Immature natural killer cell (primary cell): Measurements from ENCODE around the gene MAGEC2. TPM values are rescaled to one million over a fixed set of nuclear protein-coding genes. Genes with fewer than 3 reads are reported as not detected.

Source experiments
- DNase-seq, 3 donors: peaks; one replicate each; pipeline ENCODE4 v3.0.0; 2022; ENCODE audit warnings: mixed read lengths in 1 of 3
- H3K27ac Mint-ChIP-seq, 6 donors: one replicate each; pipeline ENCODE4 v1.8.0; 2020; ENCODE audit warnings: mixed read lengths in 6 of 6, mild to moderate bottlenecking in 5 of 6, inconsistent platforms in 4 of 6, moderate library complexity in 3 of 6
- H3K27me3 Mint-ChIP-seq, 3 donors: one replicate each; pipeline ENCODE4 v1.8.0; 2020 to 2021; ENCODE audit warnings: low read depth in 3 of 3, mild to moderate bottlenecking in 3 of 3, mixed read lengths in 3 of 3, moderate library complexity in 3 of 3, inconsistent platforms in 1 of 3
- H3K36me3 Mint-ChIP-seq, 3 donors: one replicate each; pipeline ENCODE4 v1.8.0; 2020; ENCODE audit warnings: mixed read lengths in 3 of 3, inconsistent platforms in 2 of 3, mild to moderate bottlenecking in 2 of 3
- H3K4me1 Mint-ChIP-seq, 2 donors: one replicate each; pipeline ENCODE4 v1.8.0; 2020; ENCODE audit warnings: inconsistent platforms in 2 of 2, mild to moderate bottlenecking in 2 of 2, mixed read lengths in 2 of 2, moderate library complexity in 1 of 2
- H3K4me3 Mint-ChIP-seq, 5 donors: one replicate each; pipeline ENCODE4 v1.8.0; 2020; ENCODE audit warnings: mild to moderate bottlenecking in 5 of 5, mixed read lengths in 5 of 5, inconsistent platforms in 3 of 5, moderate library complexity in 3 of 5
- H3K9me3 Mint-ChIP-seq, 6 donors: one replicate each; pipeline ENCODE4 v1.8.0; 2020; ENCODE audit warnings: mild to moderate bottlenecking in 6 of 6, mixed read lengths in 6 of 6, inconsistent platforms in 4 of 6, moderate library complexity in 3 of 6
- polyA plus RNA-seq, 3 donors: library from polyadenylated mRNA; unstranded; fragments of 300-500 nt; fragmentation: Illumina TruSeq; gene quantifications; one replicate each; pipeline ENCODE4 v1.2.3, GENCODE V29; 2021

The MAGEC2 gene, protein sequence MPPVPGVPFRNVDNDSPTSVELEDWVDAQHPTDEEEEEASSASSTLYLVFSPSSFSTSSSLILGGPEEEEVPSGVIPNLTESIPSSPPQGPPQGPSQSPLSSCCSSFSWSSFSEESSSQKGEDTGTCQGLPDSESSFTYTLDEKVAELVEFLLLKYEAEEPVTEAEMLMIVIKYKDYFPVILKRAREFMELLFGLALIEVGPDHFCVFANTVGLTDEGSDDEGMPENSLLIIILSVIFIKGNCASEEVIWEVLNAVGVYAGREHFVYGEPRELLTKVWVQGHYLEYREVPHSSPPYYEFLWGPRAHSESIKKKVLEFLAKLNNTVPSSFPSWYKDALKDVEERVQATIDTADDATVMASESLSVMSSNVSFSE
- polyA plus RNA-seq = not detected

DNA sequence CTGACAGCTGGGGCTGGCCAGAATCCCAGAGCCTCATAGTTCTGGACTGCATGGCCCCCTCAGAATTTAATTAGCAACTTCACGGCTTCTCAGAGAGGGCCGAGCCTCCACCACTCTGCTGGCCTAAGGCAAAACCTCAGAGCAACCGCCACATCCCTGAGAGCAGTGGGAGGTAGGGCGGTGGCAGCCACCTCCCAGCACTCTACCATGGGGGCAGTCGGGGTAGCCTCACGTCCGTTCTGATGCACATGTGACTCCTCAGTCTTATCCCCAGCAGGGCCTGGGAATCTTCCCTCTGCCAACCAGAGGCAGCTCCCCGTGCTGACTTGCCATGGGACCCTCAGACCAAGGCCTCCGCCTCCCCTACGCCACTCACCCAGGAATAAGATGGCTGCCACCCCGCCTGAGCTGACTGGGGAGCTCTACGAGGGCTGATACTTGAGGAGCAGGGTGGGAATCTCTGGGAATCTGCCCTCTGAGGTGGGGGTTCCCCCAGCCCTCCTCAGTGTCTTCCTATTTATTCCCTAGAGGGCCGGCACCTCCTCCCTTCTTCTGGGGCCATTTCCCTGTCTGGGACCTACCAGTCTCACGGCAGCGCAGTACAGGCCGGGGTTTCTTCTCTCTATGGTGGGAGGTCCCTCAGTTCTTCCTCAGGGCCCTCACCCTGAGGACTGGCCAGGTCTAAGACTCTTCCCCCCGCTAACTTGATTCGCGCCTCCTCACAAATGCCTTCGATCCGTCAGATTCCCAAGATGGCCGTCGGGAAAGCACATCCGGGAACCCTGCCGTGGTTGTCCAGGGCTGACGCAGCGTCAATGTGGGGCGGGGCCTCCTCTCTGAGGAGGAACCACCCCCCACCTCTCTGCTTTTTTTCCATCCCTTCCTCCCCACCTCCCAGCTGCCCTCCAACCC, at the start of gene MAGEC2:
TSS of gene MAGEC2 (minus strand) at position 769 of the 912 bp plus-strand sequence. CDS start 1,303 bp downstream, outside the sequence.
- peaks cover 0 to 9% (median 5%) of the 10 kb centered on the region in 6 donors for H3K9me3 Mint-ChIP-seq

DNA sequence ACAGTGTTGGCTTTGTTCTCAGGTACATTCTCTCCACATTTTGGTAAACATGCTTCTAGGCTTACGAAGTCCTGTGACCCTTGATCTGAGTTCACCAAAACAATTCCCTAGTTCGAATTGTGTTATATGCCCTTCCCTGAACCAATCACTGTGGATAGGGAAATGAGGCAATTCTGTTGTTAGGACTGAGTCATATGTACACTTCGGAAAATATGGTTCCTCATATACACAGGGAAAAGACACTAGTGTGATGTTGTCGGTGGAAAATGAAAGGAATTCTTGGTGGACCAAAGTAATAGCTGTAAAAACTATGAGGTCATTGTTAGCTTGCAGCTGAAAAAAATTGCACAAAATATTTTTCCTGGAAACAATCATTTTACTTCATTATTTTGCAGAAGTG, 46.6 kb upstream of the MAGEC2 start:
- DNase-seq = no peak
- Mint-ChIP-seq H3K27ac (no peak overlapping the region), H3K4me1 (no peaks in the 10 kb centered on the region), H3K4me3 (no peak overlapping the region), H3K9me3 (peaks cover 0 to 2% (median 0%) of the 10 kb centered on the region in 6 donors), H3K36me3 (no peaks in the 10 kb centered on the region), H3K27me3 (no peaks in the 10 kb centered on the region)

More for the DNA sequence above, at the start of gene MAGEC2:
- Mint-ChIP-seq H3K36me3 (no peaks in the 10 kb centered on the region), H3K4me1 (no peaks in the 10 kb centered on the region), H3K27ac (no peak within 1 kb of the TSS), H3K4me3 (no peak within 1 kb of the TSS), H3K27me3 (peaks cover 1 to 10% (median 2%) of the 10 kb centered on the region in 3 donors)
- DNase-seq = no peak

GRCh38 chrX:142251202-142251601, 46.1 kb upstream of the MAGEC2 start:
- Mint-ChIP-seq H3K4me1 (no peaks in the 10 kb centered on the region), H3K9me3 (peaks cover 0 to 2% (median 0%) of the 10 kb centered on the region in 6 donors), H3K27ac (no peak overlapping the region), H3K36me3 (no peaks in the 10 kb centered on the region), H3K4me3 (no peak overlapping the region), H3K27me3 (no peaks in the 10 kb centered on the region)
- no peak for DNase-seq

DNA sequence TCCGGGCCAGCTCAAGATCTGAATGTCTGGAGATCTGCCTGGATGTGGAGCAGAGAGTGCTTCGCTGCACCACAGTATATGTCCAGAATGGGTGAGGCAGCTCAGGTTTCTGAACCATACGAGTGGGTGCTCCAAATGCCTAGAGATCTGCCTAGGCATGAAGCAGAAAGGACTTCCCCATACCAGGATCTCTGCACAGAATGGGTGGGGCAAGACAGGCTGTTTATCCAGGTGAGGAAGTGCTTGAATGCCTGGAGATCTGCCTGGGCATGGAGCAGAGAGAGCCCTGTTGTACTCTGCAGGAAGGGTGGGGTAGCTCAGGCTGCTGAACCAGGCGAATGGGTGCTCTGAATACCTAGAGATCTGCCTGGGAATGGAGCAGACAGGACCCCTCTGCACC, 45.4 kb upstream of the MAGEC2 start:
- H3K9me3 Mint-ChIP-seq = peaks cover 0 to 2% (median 0%) of the 10 kb centered on the region in 6 donors
- no peak for DNase-seq
- no peaks in the 10 kb centered on the region for H3K27me3 Mint-ChIP-seq
- no peak overlapping the region for H3K27ac Mint-ChIP-seq
- H3K4me1 Mint-ChIP-seq = no peaks in the 10 kb centered on the region
- no peaks in the 10 kb centered on the region for H3K36me3 Mint-ChIP-seq
- H3K4me3 Mint-ChIP-seq = no peak overlapping the region

- no peaks in the 10 kb centered on the region for H3K36me3 Mint-ChIP-seq
- H3K9me3 Mint-ChIP-seq = peaks cover 0 to 2% (median 0%) of the 10 kb centered on the region in 6 donors
- no peak for DNase-seq
- H3K27me3 Mint-ChIP-seq = no peaks in the 10 kb centered on the region
- no peak overlapping the region for H3K4me3 Mint-ChIP-seq
- H3K4me1 Mint-ChIP-seq = no peaks in the 10 kb centered on the region
- no peak overlapping the region for H3K27ac Mint-ChIP-seq
Observed at GRCh38 chrX:142249721-142250120, 44.6 kb upstream of the MAGEC2 start.

- no peaks in the 10 kb centered on the region for H3K4me1 Mint-ChIP-seq
- H3K4me3 Mint-ChIP-seq = no peak overlapping the region
- H3K27ac Mint-ChIP-seq = no peak overlapping the region
- no peak for DNase-seq
- H3K36me3 Mint-ChIP-seq = no peaks in the 10 kb centered on the region
- peaks cover 0 to 2% (median 0%) of the 10 kb centered on the region in 6 donors for H3K9me3 Mint-ChIP-seq
- H3K27me3 Mint-ChIP-seq = no peaks in the 10 kb centered on the region
Observed at GRCh38 chrX:142244568-142244967, 39.5 kb upstream of the MAGEC2 start.

GRCh38 chrX:142238536-142238935, 33.4 kb upstream of the MAGEC2 start:
- Mint-ChIP-seq H3K27ac (no peak overlapping the region), H3K4me3 (no peak overlapping the region), H3K36me3 (no peaks in the 10 kb centered on the region), H3K9me3 (peaks cover 0 to 8% (median under 1%) of the 10 kb centered on the region in 6 donors), H3K4me1 (no peaks in the 10 kb centered on the region), H3K27me3 (peaks cover 0 to 2% (median 0%) of the 10 kb centered on the region in 3 donors)
- no peak for DNase-seq

DNA sequence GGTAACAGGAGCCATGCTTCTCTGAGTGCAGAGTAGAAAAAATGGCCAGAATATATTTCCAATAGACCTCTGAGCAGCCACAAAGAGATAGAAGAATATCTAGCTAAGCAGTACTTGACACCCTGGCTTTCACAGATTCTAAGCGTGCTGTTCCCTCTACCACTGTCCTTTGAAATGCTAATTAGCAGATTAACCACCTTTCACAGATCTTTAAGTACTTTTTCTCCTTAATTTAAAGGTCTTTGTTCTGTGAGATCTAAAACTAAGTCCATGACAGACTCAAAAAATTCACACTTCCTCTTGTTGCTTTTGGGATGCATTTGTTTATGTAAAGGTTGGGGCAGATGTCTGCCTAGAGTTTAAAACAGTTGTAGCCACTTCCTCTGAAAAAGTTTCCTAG, 28.3 kb upstream of the MAGEC2 start:
- H3K27me3 Mint-ChIP-seq = peaks cover 0 to 4% (median 0%) of the 10 kb centered on the region in 3 donors
- H3K4me1 Mint-ChIP-seq = no peaks in the 10 kb centered on the region
- H3K9me3 Mint-ChIP-seq = peaks cover 0 to 11% (median 0%) of the 10 kb centered on the region in 6 donors
- H3K4me3 Mint-ChIP-seq = no peak overlapping the region
- no peak for DNase-seq
- no peak overlapping the region for H3K27ac Mint-ChIP-seq
- no peaks in the 10 kb centered on the region for H3K36me3 Mint-ChIP-seq

DNA sequence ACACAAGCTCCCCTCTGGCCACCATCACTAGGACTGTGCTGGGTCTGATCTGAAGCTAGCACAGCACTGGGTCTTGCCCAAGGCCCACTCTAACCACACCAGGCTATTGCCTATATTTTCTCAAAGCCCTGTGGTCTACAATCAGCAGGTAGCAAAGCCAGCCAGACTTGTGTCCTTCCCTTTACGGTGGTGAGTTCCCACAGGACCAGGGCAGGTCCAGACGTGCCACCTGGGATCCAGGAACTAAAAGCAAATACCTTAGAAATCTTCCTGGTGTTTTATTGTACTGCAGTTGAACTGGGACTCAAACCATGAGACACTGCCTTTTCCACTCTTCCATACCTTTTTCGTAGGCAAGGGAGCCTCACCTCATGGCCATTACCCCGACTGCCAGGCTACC, 9.0 kb upstream of the MAGEC2 start:
- Mint-ChIP-seq H3K4me3 (no peak overlapping the region), H3K27me3 (peaks cover 0 to 6% (median 0%) of the 10 kb centered on the region in 3 donors), H3K27ac (no peak overlapping the region), H3K4me1 (no peaks in the 10 kb centered on the region), H3K36me3 (no peaks in the 10 kb centered on the region), H3K9me3 (peaks cover 0 to 3% (median 0%) of the 10 kb centered on the region in 6 donors)
- no peak for DNase-seq

DNA sequence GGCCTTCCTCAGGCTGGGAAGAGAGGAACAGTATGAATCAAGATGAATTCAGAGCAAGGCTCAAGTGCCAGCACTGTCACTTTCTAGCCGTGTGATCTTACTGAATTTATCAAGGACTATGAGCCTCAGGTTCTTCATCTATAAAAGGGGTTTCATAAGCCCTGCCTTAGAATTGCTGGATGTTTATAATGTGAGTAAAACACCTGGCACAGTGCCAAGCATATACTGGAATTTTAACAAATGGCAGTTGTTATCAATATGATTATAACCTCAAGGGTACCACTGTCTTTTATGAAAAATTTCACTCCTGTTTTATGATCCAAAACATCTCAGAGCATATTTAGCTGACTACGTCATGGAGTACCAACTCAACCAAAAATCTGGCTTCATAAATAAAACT, 4.0 kb downstream of the MAGEC2 start:
- H3K4me1 Mint-ChIP-seq = no peaks in the 10 kb centered on the region
- no peaks in the 10 kb centered on the region for H3K36me3 Mint-ChIP-seq
- no peak for DNase-seq
- H3K27me3 Mint-ChIP-seq = peaks cover 0 to 2% (median 1%) of the 10 kb centered on the region in 3 donors
- no peak overlapping the region for H3K27ac Mint-ChIP-seq
- no peak overlapping the region for H3K4me3 Mint-ChIP-seq
- peaks cover 0 to 9% (median 4%) of the 10 kb centered on the region in 6 donors for H3K9me3 Mint-ChIP-seq

DNA sequence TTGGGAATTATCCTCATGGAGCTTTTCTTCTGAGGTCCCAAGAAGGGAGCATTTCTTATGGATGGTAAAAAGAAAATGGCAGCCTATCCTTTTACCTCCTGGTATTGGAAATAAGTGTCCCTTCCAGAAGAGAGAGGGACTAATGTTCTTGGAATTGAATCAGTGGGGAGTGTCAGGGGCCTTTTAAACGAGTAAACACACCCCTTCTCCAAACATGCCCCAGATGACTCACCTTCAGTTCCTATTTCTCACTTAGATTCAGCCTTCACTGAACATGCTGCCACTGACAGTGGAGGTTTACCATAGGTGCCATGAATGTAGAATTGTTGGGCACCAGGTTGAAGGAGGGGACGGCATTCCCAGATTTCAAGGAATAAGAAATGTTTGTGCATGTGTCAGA, 19.0 kb downstream of the MAGEC2 start:
- Mint-ChIP-seq H3K27ac (no peak overlapping the region), H3K27me3 (peaks cover 0 to 5% (median 2%) of the 10 kb centered on the region in 3 donors), H3K36me3 (no peaks in the 10 kb centered on the region), H3K4me1 (no peaks in the 10 kb centered on the region), H3K4me3 (no peak overlapping the region), H3K9me3 (peaks cover 0 to 6% (median 3%) of the 10 kb centered on the region in 6 donors)
- no peak for DNase-seq

DNA sequence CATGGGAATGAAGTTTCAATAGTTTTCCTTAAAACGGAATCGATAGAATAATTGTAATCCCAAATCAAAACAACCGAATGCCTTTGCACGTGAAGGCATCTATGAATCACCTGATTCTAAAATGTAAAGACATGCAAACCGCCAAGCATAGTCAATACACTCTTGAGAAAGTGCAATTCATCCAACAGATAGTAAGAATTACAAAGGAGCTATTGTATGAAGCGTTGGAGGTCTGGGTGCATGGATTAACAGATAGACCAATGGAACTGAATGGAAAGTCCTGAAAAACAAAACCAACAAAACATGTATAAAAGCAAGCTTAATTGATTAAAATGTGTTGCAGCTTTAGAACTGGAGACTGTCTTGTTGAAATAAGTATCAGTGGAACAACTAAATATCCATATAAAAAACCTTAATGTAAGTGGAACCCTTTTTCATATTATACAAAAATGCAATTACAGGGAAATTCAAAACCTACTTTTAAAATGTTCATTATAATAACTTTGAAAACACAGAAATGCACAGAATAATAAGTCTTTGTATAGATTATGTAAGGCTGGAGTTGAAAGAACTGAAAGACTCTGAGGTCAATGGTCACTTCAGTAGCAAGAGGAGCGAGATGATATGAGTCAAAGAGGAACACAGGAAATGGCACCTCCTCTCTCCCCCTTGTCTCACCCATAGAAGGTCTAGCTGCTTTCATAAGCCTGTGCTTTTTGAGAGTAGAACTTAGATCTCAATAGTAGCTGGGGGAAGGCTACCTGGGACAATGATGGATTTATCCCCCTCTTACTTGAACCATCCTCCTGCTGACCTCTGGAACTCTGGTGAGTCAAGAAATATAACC, 20.1 kb downstream of the MAGEC2 start:
- Mint-ChIP-seq H3K4me1 (no peaks in the 10 kb centered on the region), H3K4me3 (no peak overlapping the region), H3K27me3 (peaks cover 0 to 5% (median 2%) of the 10 kb centered on the region in 3 donors), H3K27ac (no peak overlapping the region), H3K36me3 (no peaks in the 10 kb centered on the region), H3K9me3 (peaks cover 0 to 6% (median 4%) of the 10 kb centered on the region in 6 donors)
- no peak for DNase-seq

DNA sequence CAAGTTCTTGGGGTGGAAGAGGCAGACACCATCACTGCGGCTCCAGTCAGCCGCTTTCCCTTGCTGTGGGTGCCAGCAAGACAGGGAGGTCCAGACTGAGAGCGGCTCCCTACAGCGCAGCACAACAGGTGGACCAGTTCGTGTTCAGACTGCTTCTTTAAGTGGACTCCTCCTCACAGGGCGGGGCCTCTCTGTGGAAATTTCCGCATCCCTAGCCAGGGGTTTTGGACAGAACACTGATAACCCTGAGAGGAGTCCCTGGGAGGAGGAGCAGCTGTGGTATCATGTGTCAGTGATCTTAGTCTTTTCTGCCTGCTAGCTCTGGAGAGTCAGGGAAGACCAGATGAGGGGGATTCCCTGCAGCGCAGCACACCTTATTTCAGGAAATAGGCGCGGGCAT, 48.5 kb downstream of the MAGEC2 start:
- H3K27me3 Mint-ChIP-seq = peaks cover 0 to 2% (median 2%) of the 10 kb centered on the region in 3 donors
- no peaks in the 10 kb centered on the region for H3K4me1 Mint-ChIP-seq
- H3K36me3 Mint-ChIP-seq = no peaks in the 10 kb centered on the region
- peaks cover 0 to 2% (median 0%) of the 10 kb centered on the region in 6 donors for H3K9me3 Mint-ChIP-seq
- no peak overlapping the region for H3K27ac Mint-ChIP-seq
- DNase-seq = no peak
- H3K4me3 Mint-ChIP-seq = no peak overlapping the region
